ENCODE results near the gene SNAP47.

Gene SNAP47

GRCh38 chr1:227749916-227750710 is 14.9 kb downstream of the SNAP47 start:
- no peak for DNase-seq (ENCODE audit: low read depth)

GRCh38 chr1:227753999-227754711 is 18.9 kb downstream of the SNAP47 start:
- DNase-seq (ENCODE audit: low read depth): no peak

- DNase-seq (ENCODE audit: low read depth): no peak
Observed at GRCh38 chr1:227754958-227755357, 19.7 kb downstream of the SNAP47 start.

- DNase-seq (ENCODE audit: low read depth): no peak
Observed at GRCh38 chr1:227756172-227756959, 21.1 kb downstream of the SNAP47 start.

- no peak for DNase-seq (ENCODE audit: low read depth)
Observed at GRCh38 chr1:227757781-227758180, 22.5 kb downstream of the SNAP47 start.

- peak; percentile 52 for DNase-seq (ENCODE audit: low read depth)
Observed at GRCh38 chr1:227758366-227758765, 23.1 kb downstream of the SNAP47 start.

DNA sequence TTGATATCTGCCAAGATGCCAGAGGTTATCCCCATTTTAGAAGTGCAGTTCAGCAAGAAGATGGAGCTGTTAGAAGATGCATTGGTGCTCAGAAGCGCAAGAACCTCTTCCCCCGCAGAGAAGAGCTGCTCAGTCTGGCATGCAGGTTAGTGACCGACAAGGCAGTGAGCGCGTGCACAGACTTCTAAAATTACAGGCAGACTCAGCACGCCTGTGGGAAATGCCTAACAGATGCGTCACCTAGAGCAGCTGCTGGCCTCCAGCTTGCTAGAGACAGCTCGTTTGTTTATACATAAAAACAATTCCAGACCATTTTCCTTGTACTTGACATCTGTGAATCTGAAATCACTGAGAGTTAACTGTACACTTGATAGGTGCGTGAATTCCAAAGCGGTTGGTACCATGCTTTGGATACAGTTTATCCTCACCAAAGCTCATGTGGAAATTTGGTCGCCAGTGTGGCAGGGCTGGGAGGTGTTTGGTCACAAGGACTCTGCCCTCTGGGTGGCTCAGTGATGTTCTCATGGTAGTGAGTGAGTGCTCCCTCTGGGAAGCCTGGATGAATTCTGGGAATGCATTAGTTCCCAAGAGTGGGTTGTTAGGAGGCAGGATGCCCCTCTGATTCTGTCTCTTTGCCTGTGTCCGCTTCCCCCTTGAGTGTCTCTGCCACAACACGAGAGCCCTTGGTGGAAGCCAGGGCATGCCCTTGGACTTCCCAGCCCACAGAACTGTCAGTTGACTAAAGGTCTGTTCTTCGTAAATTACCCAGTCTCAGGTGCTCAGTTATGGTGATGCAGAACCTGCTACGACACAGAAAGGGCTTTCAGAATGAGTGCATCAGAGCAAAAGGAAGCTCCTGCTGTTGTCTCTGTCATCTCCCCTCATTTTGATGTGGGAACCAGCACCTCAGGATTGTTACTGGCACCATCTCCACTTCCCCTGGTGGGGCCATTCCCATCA is 24.4 kb downstream of the SNAP47 start:
- DNase-seq (ENCODE audit: low read depth): peak; percentile 97

- no peak for DNase-seq (ENCODE audit: low read depth)
Observed at GRCh38 chr1:227760377-227760776, 25.1 kb downstream of the SNAP47 start.

DNA sequence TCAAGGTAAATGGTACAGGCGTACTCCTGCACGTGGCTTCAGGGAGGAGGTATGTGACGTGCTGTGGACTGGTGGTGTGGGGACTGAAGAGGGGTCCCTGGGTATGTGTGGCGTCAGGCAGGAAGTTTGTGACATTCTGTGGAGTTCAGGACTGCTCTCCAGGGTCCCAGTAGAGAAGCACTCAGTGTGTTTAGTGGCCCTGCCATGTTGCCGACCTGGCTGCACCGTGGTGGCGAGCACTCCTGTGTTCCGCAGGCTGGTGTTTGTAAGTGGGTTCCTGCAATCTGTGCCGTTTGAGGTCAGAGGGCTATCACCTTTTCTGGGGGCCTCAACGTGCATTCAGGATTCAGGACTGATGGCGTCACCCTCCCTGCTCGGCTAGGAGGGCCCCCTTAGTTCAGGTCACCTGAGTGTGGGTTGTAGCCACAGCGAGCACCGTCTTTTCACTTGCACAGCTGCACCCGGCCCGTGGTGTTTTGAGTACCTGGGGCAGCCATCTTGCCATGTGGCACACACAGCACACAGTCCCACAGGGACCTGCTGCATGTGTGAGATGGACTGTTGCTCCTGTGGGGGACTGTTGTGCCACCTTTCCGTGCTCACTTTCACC is 26.5 kb downstream of the SNAP47 start:
- no peak for DNase-seq (ENCODE audit: low read depth)

- peak; percentile 52 for DNase-seq (ENCODE audit: low read depth)
Observed at GRCh38 chr1:227762231-227762911, 27.1 kb downstream of the SNAP47 start.

DNA sequence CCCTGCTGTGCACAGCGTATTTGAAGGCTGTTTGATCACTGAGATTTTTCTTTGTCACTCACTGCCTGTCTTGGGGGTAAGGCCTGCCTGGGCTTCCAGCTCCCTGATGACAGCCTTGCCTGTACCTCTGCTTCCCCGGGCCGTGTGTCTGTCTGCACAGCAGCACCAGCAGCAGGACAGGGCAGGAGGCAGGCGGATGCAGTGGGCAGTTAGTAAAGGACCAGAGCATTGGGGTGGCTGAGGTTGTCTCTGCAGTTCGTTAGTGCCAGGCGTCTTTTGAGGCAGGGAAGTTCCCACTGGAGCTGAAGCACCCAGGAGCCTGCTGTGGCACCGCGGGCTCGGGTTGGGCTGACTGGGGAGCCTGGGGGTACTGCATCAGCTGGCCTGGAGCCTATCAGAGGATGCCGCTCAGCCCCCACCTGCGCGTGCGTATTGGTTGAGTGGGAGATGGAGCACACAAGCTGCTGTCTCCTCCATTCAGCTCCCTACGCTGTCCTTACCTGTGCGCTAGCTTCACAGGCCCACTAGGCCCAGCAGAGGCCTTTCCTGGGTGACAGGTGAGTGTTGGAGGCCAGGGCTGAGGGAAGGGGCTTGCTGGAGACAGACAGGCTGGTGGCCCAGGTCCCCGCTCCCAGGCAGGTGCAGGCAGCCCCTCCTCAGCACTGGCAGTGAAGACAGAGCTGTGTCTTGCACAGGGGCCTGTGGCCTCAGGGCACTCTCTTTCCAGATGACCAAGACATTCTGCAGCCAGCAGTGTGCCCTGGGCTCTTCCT is 28.2 kb downstream of the SNAP47 start:
- no peak for DNase-seq (ENCODE audit: low read depth)

DNA sequence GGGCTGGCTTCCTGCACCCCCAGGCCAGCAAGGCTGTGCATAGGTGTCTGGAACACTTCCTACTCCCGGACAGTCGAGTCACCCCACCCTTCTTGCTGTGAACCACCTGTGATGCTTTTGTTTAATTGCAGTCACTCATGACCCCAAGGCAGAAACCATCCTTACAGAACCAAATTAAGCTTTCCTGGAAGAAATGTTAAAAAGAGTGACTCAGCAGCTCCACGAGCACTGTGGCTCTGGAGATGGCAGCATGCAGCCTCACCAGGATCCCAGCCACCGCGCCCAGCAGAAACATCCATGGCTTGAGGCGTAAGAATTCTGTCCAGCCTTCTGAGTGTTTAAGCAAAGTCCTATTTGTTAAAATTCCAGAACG is 28.8 kb downstream of the SNAP47 start:
- no peak for DNase-seq (ENCODE audit: low read depth)

GRCh38 chr1:227765261-227766014 is 30.2 kb downstream of the SNAP47 start:
- DNase-seq (ENCODE audit: low read depth): no peak

DNA sequence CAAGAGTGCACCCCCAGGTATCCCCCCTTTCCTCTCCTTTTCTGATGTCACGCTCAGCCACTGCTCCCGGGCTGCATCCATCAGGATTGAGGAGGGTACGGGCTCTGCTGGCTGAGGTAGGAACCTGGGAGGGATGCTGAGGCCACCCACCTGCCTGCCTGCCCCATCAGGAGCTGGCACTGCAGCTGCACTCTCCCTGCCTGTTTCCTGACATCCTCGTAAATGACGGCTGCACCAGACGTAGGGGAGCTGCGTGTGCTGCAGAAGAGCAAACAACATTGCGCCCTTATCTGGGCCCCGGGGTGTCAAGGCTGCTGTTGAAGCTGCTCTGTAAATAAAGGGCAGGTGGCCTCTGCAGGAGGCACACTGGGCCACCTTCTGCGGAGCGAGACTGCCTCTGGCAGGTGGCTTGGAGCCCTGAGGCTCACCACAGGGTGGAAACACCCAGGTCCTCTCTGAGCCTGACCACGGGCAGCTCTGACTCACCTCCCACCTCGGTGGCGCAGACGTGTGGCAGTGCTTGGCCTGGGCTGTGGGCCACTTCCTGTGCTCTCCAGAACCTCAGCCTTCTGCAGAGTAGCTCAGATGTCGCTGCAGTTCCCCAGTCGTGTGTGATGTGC is 30.9 kb downstream of the SNAP47 start:
- DNase-seq (ENCODE audit: low read depth): no peak

DNA sequence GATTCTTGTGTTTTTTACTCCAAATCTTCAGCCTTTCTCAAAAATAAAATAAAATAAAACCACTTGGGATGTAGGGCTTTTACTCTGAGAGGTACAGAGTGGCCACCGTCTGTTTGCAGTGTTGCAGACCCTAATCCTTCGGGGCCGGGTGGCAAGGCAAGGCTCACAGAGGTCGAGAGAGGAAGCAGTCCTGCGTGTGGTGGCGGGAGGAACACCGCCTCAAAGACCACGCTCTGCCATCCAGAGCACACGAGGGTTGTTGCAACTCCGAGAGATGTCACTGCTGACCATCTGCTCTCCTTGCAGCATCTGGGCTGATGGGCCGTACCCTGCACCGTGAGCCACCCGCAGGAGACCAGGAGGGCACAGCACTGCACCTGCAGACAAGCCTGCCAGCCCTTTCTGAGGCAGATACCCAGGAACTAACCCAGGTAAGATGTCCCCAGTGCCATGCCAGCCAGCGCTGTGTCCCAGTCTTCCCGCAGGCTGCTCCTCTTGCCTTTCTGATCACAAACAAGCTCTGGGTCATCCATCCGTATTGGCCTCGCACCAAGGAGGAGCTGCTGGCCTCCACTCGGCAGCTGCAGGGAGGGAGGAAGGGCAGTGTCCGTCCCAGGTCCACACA is 31.5 kb downstream of the SNAP47 start:
- DNase-seq (ENCODE audit: low read depth): no peak

- DNase-seq (ENCODE audit: low read depth): no peak
Observed at GRCh38 chr1:227767401-227768124, 32.3 kb downstream of the SNAP47 start.

DNA sequence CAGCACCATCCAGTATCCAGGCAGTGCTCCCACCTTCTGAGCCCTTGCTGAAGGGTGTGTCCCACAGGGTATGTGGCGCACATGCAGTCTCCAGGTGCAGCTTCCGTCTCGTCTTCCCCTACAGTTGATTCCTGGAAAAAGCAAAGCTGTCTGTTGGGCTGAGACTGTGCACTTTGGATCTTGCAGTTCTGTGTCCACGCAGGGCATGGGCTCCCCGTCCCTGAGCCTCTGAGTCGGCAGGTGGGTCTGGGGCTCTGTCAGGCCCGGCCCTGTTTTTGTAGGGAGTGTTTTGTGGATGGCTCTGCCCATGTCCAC is 32.8 kb downstream of the SNAP47 start:
- no peak for DNase-seq (ENCODE audit: low read depth)

DNA sequence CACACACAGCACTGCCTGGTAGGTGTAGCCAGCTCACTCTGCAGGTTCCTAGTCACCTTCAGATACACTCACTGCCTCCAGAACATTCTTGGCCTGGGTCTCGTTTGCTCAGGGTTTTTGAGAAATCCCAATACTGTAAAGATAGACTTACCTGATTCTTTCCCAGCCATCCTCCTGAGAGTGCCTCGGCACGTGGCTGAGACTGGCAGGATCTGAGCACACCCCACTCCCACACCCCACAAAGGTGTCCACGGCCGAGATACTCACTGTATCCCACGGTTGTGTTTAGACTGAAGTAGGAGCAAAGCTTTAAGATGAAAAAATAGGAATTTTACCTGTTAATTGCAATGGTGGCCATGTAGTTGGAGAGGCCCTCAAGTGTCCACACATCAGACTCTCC is 33.4 kb downstream of the SNAP47 start:
- DNase-seq (ENCODE audit: low read depth): no peak
